AG04449 (cell line): ENCODE results near the gene NME1.
A peak's percentile ranks its signal among the peaks of the same experiment; 100 is the strongest.
"Not testable (repeated sequence)": the region's sequence is repeated elsewhere in the genome, so short reads cannot be mapped to it uniquely, and the experiment has no call there.

Source experiments
- CTCF ChIA-PET: fragments of 350-600 bp; formaldehyde crosslinking; extraction: SDS; loops from one replicate; lab custom pipeline; 2021; ENCODE audit warnings: antibody characterized with exemption; lab: Yijun Ruan, JAX
- POLR2A ChIA-PET: fragments of 400-600, 350-600 bp; formaldehyde crosslinking; extraction: SDS; loops from one replicate; lab custom pipeline; 2020; ENCODE audit warnings: antibody characterized with exemption, inconsistent platforms; lab: Yijun Ruan, JAX
- DNase-seq: peaks from one replicate; pipeline ENCODE4 v3.0.0-alpha.2; 2010; ENCODE audit warnings: low read depth, low spot score
- H3K4me3 ChIP-seq: 2 replicates; pipeline ENCODE4 v1.5.1; 2011; ENCODE audit warnings: low read depth, mild to moderate bottlenecking, control low read depth, low read length
- CTCF ChIP-seq: IDR thresholded peaks from one replicate; pipeline ENCODE4 v1.5.1; 2011; ENCODE audit warnings: mild to moderate bottlenecking, moderate library complexity, low read length, control low read depth, inconsistent platforms; ENCODE audit not compliant: insufficient read depth; ENCODE audit errors: missing control alignments

The NME1 gene

DNA sequence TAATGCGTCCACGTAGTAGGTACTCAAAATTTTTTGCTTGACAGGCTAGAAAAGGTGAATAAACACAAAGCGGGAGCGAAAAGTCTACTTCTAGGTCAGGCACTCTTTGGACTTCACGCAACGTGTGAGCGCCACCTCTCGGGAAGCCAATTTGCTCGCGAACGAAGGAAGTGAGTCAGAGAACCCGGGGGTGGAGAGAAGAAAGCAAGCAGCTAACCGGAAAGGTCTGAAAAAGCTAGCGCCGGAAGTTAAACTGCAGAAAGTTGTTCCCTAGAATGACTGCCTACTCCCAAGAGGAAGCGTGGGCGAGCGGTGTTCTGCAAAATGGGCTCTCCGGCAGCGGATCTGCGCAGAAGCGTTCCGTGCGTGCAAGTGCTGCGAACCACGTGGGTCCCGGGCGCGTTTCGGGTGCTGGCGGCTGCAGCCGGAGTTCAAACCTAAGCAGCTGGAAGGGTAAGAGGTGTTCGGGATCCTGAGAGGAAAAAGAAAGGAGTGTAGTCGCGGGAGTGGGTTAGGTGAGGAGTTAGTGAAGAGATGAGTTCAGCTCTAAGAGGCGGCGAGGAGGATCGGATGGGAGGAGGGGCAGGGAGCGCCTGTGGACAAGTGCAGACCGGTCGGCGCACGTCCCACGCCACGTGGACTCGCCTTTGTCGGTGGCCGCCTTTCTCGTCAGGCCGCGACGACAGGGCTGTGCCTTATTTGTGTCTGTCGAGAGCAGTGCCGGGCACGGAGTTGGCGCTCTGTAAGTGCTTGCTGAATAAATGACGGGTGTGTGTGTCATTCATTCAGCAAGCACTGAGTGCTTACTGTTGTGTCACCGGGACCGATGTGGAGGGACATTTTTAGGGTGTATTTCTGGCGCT, at the start of gene NME1:
Gene NME1, plus strand, starts transcription at position 350 of the 863 bp plus-strand sequence. CDS start 2,096 bp downstream, outside the sequence.
- TF ChIP-seq CTCF: peak; percentile 81
- POLR2A ChIA-PET: interaction anchor here (0.7 to 1.2 kb wide), 9 partner anchors 9 to 300 kb away, joined by 3 to 9 read pairs (median 4); partner anchors contain the start of genes NME2, SPAG9 and TOB1
- H3K4me3 ChIP-seq: peak within 1 kb of the TSS; percentile 93
- CTCF ChIA-PET: interaction anchor here (0.6 to 4.6 kb wide), 32 partner anchors 9 to 370 kb away, joined by 3 to 116 read pairs (median 6); partner anchors contain the start of gene SPAG9
- DNase-seq: peak; percentile 98

DNA sequence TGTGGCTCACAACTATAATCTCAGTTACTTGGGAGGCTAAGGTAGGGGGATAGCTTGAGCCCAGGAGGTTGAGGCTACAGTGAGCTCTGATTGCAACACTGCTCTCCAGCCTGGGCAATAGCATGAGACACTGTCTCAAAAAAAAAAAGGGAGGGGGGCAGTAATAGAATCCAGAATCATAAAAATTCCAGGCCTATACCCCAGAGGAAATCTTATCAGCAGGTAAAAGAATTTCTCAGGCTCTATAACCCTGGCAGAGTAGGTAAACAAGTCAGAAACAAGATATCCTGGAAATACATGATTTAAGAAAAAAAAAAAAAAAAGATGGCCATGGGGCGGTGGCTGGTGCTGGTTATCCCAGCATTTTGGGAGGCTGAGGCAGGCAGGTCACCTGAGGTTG, 45.6 kb upstream of the NME1 start:
- ChIA-PET POLR2A (no interaction called here), CTCF (no interaction called here)
- H3K4me3 ChIP-seq: no peak overlapping the region
- no peak for DNase-seq
- TF ChIP-seq CTCF: no peak

DNA sequence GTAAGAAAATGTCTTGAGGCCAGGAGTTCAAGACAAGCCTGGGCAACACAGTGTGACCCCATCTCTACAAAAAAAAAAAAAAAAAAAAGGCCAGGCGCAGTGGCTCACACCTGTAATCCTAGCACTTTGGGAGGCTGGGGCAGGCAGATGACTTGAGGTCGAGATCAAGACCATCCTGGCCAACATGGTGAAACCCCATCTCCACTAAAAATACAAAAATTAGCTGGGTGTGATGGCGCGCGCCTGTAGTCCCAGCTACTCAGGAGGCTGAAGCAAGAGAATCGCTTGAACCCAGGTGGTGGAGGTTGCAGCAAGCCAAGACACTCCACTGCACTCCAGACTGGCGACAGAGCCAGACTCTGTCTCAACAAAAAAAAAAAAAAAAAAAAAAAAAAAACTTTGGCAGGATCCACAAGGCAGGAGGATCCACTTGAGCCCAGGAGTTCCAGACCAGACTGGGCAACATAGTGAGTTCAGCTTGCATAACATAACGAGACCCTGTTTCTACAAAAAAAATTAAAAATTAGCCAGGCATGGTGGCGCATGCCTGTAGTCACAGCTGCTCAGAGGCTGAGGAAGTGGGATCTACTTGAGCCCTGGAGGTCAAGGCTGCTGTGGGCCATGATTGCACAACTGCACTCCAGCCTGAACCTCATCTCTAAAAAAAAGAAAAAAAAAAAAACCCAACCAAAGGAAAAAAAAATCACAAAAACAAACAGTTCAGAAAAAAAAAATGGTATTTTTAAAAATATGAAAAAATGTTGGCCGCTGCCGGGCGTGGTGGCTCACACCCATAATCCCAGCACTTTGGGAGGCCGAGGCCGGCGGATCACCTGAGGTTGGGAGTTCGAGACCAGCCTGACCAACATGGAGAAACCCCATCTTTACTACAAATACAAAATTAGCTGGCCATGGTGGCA, 40.8 kb upstream of the NME1 start:
- DNase-seq, H3K4me3 ChIP-seq, POLR2A ChIA-PET: not testable (repeated sequence)
- CTCF ChIA-PET: interaction anchor here (1.1 to 2.1 kb wide), 3 partner anchors 56 to 112 kb away, joined by 3 to 5 read pairs (median 4); no protein-coding TSS in a partner anchor

DNA sequence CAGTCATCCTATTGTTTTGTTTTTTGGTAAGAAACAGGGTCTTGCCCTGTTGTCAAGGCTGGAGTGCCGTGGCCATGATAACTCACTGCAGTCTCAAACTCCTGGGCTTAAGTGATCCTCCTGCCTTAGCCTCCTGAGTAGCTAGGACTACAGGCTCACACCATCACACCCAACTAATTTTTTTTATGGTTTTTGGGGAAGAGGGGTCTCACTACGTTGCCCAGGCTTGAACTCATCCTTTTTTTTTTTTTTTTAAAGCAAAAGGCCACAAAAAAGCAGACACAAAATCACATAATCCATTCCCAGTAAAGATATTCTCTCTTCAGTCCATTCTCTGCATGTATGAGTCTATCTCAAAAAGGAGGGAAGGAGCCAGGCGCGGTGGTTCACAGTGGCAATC, 38.2 kb upstream of the NME1 start:
- CTCF ChIA-PET: interaction anchor here (0.6 to 1.3 kb wide), 2 partner anchors 47 to 58 kb away, joined by 3 read pairs; no protein-coding TSS in a partner anchor
- H3K4me3 ChIP-seq: no peak overlapping the region
- no peak for TF ChIP-seq CTCF
- DNase-seq: no peak
- POLR2A ChIA-PET: no interaction called here

- DNase-seq: no peak
- no peak for TF ChIP-seq CTCF
- CTCF ChIA-PET: interaction anchor here (0.8 to 4.3 kb wide), 5 partner anchors 8 to 118 kb away, joined by 3 to 21 read pairs (median 3); no protein-coding TSS in a partner anchor
- POLR2A ChIA-PET: no interaction called here
- H3K4me3 ChIP-seq: peak overlapping the region; percentile 96
Measured at GRCh38 chr17:51118330-51119195, 34.8 kb upstream of the NME1 start.
